ENCODE measurements around the gene ATF6. TPM values are rescaled to one million over a fixed set of nuclear protein-coding genes. Genes with fewer than 3 reads are reported as not detected.

The ATF6 gene
- total and polyA plus RNA-seq, 9 of the 15 experiments (the other 6 are each of a cell fraction or from before 2014, with no cell fraction given) = 11.7 to 32.4 (median 20.4) TPM

- TF ChIP-seq ZBTB33 (CRISPR knock-in tag; IDR thresholded peaks at IDR 0.05) (peak; percentile 94), ETS2 (tag; IDR thresholded peaks at IDR 0.05; ENCODE audit: borderline replicate concordance, poor library complexity, severe bottlenecking) (no peak), ZNF644 (tag; IDR thresholded peaks at IDR 0.05; ENCODE audit: low read depth) (no peak), TEAD4 (IDR thresholded peaks at IDR 0.05; ENCODE audit: low read length) (no peak), TEAD4 (CRISPR knock-in tag; IDR thresholded peaks at IDR 0.05; ENCODE audit: borderline replicate concordance) (no peak), PML (IDR thresholded peaks at IDR 0.05; ENCODE audit: low read length) (no peak), HDAC6 (IDR thresholded peaks at IDR 0.05; ENCODE audit: low read depth, low read length) (no peak), NCOA4 (IDR thresholded peaks at IDR 0.05; ENCODE audit: partially characterized antibody) (no peak), CBX2 (IDR thresholded peaks at IDR 0.05; ENCODE audit: insufficient read depth, low read length, poor library complexity, severe bottlenecking) (no peak), ZMIZ1 (IDR thresholded peaks at IDR 0.05; ENCODE audit: low read depth in 2 of 2, low read length in 2 of 2) (no peak), KDM1A (IDR thresholded peaks at IDR 0.05) (no peak), SMC3 (conservative IDR thresholded peaks at IDR 0.05; ENCODE audit: insufficient read depth, low read depth, low read length) (peak; percentile 27; the same call in 1 of the 2 replicates), ZNF121 (CRISPR knock-in tag; conservative IDR thresholded peaks at IDR 0.05) (no peak), ZNF785 (CRISPR knock-in tag; IDR thresholded peaks at IDR 0.05) (no peak), ILK (tag; IDR thresholded peaks at IDR 0.05; ENCODE audit: borderline replicate concordance, low read depth) (no peak), ZC3H8 (IDR thresholded peaks at IDR 0.05) (no peak), COPS2 (conservative IDR thresholded peaks at IDR 0.05) (no peak), CBX3 (IDR thresholded peaks at IDR 0.05; ENCODE audit: borderline replicate concordance in 1 of 2, low read length in 2 of 2) (no peak; a peak in 1 of 3 replicates), ZNF696 (CRISPR knock-in tag; conservative IDR thresholded peaks at IDR 0.05) (no peak), IFI16 (CRISPR knock-in tag; IDR thresholded peaks at IDR 0.05) (no peak)
- TF ChIP-seq, protein P1, sequence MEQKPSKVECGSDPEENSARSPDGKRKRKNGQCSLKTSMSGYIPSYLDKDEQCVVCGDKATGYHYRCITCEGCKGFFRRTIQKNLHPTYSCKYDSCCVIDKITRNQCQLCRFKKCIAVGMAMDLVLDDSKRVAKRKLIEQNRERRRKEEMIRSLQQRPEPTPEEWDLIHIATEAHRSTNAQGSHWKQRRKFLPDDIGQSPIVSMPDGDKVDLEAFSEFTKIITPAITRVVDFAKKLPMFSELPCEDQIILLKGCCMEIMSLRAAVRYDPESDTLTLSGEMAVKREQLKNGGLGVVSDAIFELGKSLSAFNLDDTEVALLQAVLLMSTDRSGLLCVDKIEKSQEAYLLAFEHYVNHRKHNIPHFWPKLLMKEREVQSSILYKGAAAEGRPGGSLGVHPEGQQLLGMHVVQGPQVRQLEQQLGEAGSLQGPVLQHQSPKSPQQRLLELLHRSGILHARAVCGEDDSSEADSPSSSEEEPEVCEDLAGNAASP (IDR thresholded peaks at IDR 0.05) = no peak
- TF ChIP-seq, protein P2, sequence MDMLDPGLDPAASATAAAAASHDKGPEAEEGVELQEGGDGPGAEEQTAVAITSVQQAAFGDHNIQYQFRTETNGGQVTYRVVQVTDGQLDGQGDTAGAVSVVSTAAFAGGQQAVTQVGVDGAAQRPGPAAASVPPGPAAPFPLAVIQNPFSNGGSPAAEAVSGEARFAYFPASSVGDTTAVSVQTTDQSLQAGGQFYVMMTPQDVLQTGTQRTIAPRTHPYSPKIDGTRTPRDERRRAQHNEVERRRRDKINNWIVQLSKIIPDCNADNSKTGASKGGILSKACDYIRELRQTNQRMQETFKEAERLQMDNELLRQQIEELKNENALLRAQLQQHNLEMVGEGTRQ (CRISPR knock-in tag; IDR thresholded peaks at IDR 0.05) = no peak
These were observed 2.5 kb upstream of the ATF6 start (continued) for GRCh38 chr1:161763522-161764098.
